Stimulated activated CD4-positive, alpha-beta T cell treated with anti-CD3 and anti-CD28 coated beads, Interleukin-1b, Interleukin-23, amount 100 ng/mL, for 1 hour (primary cell): ENCODE measurements around the gene BSG.
"Not testable (repeated sequence)": the region's sequence is repeated elsewhere in the genome, so short reads cannot be mapped to it uniquely, and the experiment has no call there.

Source experiments
- DNase-seq, 2 donors: peaks; one replicate each; pipeline ENCODE4 v3.0.0-alpha.2; 2020; ENCODE audit warnings: low read depth in 2 of 2

Gene BSG

DNA sequence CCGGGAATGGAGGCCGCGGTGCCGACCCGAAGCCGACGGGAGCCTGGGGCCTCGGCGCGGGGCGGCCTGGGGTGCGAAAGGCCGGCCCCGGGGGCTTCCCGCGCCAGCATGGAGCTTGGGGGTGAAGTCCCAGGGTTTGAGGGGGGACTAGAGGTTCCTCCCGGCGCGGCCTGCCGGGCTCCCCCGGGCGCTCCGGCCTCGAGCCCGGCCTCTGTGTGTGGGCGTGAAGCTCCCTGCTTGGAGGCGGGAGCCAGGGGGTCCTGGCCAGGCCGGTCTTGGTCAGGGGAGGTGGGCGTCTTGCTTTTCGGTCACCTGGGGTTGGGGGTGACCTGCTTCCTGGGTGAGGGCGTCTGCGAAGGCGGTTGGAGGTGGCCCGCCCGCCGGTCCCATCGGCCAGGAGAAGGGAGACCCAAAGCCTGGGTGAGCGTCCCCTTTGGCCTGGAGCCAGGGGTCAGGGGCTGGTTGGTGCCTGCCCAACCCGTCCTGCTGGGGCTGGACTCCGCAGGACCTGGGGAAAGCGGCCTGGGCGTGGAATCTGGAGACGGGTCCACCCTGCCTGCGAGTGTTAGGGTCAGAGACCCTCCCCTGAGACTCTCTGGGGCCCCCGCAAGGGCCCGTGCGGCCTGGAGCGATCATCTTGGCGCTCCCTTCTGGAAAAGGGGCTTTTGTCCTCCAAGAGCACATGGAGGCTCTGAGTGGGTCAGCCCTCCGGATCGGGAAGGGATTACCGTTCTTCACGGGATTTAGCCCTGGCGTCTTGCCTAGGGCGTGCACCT is 535 bp downstream of the BSG start:
- DNase-seq: no peak

DNA sequence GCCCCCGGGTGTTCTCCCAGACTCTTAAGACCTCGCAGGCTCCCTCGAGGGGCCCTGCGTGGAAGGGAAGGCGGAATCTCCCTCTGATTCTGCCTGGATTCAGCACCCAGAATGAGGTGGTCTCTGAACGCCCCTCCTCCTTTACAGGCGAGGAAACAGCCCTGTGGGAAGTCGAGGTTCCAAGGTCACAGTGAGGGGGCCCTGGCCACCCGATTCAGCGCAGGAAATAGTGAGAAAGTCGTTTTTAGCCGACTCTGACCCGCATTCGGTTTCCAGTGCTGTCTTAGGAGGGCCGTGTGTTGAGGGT is 1.1 kb downstream of the BSG start:
- DNase-seq: no peak

DNA sequence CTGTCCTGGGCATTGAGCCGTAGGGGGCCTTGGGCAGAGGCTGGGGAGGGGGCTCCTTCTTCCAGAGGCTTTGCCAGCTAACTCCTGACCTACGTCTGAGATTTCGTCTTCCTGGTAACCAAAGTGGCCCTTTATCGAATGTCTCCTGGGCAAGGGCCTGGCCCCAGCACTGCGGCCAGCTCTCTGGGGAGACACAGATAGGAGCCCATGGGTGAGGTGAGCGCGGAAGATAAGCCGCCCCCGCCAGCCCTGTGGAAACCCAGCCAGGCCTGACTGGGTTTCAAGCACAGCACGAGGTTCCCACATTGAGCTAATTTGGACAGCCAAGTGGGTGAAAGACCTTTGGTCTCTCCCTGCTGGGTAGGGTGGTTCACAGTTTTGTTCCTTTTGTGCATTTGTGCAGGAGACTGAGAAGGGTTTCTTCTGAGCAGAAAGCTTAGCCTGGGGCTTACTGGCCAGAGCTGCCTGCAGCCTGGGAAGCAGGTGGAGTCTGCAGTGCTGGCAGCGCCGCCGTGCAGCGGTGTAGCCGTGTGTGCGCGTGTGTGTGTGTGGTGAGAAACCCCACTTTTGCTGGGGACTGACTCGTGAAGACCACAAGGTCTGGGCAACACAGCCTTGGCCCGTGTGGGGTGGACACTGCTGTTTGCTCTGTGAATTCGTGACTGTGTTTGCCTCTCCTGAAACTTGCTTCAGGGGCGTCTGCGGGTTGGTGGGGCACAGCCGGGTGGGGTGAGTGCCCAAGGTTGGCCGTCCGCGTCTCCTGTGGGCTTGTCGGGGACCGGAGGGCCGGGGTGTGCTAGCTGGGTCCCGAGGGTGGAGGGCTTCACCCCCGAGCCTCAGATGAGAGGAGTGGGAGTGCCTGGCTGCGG is 2.5 kb downstream of the BSG start:
- no peak for DNase-seq

DNA sequence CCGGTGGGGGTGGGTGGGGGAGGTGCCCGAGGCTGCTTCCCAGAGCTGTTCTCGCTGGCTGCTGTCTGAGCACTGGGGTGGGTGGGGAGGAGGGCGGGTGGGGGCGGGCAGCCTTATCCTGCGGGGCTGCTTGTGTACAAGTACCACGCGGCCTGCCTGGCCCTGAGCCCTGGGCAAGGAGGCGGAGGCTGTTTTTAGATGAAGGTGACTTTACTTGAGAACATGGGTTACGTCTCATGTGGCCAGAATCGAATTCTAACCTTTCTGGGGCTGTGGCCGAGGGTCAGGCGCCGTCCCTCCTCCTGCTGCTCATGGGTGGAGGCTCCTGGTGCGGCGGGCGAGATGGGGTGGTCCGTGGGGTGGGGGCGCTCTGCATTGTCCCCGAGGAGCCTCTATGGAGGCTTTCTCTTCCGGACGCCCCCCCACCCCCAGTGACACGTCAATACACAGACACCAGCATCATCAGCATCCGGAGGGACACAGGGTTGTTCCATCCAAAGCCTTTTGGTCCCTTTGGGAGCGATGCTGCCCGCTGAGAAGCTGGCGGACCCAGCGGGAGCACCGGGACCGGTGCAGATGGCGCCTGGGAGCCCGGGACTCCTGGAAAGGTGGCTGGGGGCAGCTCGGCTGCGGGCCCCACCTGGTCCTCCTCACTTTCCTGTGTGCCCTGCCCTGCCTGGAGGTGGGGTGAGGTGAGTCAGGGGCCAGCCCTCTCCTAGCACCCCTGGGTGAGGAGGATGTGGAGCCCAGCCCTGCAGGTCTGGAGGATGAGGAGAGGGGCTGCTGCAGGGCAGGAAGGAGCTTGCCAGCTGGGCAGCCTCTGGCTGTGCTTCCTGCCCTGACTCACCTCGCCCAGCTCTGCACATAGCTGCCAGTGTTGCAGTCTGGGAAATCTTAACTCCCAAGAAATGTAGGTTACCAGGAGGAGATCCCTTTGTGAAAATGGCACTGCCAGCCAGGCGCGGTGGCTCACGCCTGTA is 3.4 kb downstream of the BSG start:
- no peak for DNase-seq

DNA sequence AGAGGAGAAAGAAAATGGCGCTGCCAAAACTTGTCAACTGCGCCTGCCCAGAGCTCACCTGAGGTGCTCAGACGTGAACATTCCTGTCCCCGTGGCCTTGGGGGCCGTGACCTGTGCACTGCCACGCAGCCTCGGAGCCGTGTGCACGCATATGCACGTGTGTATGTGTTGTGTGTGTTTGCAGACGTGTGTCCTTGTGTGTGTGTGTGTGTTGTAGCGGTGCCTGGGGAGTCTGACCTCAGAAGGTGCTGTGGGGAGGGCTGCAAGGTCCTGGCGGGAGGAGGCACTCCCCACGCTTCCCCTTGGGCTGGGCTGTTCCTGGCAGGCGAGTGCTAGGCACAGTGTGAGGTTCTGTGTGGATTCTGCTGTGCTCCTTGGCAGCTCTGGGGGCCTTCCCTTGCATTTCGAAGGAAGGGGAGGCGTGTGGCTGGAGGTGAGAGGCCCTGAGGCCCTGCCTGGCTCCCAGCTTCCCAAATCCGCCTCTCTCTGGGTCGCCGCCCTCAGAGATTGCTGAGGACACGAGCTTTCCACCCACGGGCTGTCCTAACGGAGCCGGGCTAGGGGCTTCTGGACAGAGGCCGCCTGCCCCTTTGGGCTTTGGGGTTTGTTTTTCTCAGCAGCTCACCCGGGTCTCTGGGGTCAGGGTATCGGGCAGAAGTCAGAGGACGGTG is 4.5 kb downstream of the BSG start:
- no peak for DNase-seq

DNA sequence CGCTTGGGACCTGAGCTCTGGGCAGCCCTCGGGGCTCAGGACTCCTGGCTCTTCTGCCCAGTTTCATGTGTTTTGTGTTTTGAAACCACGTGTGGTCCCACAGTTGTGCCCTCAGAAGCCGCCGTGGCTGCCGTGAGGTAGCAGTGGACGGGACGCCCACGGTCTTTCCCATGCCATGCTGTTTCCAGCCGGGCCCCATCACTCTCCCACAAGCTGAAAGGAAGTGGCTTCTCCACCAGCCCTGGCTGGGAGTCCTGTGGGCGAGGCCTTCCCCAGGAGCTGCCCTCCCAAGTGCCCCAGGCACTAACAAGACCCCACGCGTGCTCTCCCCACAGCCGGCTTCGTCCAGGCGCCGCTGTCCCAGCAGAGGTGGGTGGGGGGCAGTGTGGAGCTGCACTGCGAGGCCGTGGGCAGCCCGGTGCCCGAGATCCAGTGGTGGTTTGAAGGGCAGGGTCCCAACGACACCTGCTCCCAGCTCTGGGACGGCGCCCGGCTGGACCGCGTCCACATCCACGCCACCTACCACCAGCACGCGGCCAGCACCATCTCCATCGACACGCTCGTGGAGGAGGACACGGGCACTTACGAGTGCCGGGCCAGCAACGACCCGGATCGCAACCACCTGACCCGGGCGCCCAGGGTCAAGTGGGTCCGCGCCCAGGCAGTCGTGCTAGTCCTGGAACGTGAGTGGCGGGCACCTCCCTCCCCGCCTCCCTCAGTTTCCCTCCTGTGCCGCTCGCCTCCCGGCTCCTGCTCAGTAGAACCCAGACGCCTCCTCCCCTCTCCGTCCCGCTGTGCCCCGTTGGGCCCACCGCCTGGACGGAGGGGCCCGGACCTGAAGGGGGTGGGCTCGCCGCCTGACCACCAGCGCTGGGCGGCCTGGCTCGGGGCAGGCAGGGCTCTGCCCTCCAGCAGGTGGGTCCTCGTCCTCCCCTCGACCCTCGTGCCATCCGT is 5.3 kb downstream of the BSG start:
- DNase-seq: no peak

DNA sequence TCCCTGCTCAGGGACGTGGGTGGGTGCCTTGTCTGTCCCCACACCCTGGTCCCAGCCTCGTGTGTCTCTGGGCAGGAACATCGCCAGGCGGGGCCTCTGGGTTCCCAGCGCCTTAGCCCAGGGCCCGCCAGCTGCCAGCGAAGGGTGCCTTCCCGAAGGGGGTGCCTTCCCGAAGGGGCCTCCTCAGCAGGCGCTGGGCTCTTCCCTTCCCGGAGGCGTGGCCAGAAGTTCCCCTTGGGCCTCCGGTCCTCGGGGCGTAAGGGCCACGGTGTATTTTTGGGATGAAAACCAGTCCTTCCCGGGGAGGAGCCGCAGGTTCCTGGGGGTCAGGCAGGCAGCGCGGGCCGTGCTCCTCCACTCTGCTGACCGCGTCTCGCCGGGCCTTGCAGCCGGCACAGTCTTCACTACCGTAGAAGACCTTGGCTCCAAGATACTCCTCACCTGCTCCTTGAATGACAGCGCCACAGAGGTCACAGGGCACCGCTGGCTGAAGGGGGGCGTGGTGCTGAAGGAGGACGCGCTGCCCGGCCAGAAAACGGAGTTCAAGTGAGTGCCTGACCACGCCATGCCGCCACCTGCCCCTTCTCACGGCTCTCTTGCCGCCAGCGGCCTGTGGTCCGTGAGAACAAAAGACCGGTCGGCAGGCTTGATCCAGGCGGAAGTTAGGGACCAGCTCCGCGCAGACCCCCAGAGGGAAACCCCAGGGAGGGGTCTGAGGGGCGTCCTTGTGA is 6.9 kb downstream of the BSG start:
- no peak for DNase-seq

DNA sequence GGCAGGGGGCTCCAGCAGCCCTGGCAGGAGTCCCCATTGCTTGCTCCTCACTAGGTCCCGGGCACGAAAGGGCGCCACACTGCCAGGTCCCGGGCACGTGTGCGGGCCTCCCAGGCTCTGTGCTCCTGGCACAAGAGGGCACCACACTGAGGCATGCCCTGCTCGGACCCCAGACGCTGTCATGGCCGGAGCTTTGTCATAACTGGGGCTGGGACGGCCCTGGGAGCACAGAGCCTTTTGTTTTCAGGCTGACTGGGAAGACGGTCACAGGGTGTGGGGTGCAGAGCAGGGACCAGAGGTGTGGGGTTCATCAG is 7.4 kb downstream of the BSG start:
- DNase-seq: no peak

DNA sequence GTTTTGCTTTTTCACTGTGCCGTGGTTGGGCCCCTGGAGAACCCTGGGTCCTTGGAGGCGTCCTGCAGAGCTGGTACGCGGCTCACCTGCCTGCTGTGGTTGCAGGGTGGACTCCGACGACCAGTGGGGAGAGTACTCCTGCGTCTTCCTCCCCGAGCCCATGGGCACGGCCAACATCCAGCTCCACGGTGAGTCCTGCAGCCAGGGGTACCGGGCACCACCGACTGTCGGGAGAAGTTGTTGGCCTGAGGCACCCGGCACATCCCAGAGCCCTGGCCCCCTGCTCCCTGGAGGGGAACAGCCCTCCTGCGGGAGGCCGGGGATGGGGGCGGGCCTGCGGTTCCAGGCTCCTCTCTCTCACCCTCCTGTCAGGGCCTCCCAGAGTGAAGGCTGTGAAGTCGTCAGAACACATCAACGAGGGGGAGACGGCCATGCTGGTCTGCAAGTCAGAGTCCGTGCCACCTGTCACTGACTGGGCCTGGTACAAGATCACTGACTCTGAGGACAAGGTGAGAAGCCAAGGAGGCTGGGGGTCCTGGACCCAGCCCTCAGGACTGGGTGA is 8.0 kb downstream of the BSG start:
- DNase-seq: no peak

DNA sequence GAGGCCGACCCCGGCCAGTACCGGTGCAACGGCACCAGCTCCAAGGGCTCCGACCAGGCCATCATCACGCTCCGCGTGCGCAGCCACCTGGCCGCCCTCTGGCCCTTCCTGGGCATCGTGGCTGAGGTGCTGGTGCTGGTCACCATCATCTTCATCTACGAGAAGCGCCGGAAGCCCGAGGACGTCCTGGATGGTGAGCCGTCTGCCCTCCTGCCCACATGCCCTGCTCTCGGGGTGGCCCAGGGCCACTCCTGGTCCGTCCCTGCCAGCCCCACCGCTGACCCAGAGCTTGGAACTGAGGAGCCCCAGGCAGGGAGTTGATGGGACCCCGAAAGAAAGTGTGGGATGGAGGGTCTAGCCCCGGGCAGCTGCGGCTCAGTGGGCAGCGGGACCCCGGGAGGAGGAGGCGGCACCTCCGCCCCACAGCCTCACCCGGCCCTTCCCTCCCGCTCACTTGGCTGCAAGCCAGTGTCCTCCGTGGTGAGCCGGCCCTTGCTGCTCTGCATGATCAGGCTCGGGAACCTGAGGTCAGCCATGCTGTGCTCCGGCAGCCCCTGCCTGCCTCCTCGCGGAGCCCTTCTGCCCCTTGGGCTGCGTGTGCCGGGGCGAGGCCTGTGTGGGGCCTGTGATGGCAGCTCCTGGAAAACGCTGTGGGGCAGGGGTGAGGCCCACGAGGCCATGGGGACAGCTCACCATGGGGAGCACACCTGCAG is 9.2 kb downstream of the BSG start:
- no peak for DNase-seq

DNA sequence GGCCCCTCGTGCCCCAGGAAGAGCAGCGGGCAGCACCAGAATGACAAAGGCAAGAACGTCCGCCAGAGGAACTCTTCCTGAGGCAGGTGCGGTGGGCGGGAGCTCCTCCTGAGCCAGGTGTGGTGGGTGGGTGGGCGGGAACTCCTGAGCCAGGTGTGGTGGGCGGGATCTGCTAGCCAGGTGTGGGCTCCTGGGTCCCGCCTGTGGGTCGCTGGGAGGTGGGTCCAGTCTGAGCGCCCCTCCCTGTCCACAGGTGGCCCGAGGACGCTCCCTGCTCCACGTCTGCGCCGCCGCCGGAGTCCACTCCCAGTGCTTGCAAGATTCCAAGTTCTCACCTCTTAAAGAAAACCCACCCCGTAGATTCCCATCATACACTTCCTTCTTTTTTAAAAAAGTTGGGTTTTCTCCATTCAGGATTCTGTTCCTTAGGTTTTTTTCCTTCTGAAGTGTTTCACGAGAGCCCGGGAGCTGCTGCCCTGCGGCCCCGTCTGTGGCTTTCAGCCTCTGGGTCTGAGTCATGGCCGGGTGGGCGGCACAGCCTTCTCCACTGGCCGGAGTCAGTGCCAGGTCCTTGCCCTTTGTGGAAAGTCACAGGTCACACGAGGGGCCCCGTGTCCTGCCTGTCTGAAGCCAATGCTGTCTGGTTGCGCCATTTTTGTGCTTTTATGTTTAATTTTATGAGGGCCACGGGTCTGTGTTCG is 10.3 kb downstream of the BSG start:
- no peak for DNase-seq

DNA sequence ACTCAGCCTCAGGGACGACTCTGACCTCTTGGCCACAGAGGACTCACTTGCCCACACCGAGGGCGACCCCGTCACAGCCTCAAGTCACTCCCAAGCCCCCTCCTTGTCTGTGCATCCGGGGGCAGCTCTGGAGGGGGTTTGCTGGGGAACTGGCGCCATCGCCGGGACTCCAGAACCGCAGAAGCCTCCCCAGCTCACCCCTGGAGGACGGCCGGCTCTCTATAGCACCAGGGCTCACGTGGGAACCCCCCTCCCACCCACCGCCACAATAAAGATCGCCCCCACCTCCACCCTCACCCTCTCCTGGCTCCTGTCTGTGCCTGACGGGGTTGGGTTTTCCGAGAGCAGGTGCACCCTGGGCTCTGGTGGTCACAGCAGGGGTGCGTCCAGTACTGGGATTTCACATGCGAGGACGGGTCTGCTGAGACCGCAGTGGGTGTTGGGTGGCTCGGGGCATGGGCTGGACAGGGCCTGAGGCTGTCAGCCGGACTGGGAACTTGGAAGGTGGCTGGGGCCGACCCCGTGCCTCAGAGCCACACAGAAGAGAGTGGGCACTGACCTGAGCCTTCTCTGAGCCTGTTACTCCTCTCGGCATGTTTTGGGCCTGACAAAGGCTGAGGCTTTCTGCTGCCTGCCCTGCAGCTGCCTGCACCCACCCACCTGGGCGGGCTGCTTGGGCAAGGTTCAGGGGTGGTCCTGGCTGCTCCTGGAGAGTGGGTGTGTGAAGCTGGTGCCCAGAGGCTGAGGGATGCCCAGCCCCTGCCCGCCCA is 11.0 kb downstream of the BSG start:
- DNase-seq: no peak

DNA sequence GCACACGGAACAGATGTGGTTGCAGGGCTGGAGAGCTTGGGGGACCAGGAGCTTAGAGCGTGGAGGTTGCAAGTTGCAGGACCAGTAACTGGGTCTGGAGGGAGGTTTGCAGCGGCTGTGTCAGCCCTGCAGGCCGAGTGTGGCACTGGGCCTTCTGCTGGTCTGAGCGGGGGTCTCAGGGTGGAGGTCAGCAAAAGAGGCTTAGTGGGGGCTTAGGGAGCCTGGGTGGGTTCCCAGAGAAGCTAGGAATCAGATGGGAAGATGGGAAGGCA is 11.5 kb downstream of the BSG start:
- DNase-seq: no peak

DNA sequence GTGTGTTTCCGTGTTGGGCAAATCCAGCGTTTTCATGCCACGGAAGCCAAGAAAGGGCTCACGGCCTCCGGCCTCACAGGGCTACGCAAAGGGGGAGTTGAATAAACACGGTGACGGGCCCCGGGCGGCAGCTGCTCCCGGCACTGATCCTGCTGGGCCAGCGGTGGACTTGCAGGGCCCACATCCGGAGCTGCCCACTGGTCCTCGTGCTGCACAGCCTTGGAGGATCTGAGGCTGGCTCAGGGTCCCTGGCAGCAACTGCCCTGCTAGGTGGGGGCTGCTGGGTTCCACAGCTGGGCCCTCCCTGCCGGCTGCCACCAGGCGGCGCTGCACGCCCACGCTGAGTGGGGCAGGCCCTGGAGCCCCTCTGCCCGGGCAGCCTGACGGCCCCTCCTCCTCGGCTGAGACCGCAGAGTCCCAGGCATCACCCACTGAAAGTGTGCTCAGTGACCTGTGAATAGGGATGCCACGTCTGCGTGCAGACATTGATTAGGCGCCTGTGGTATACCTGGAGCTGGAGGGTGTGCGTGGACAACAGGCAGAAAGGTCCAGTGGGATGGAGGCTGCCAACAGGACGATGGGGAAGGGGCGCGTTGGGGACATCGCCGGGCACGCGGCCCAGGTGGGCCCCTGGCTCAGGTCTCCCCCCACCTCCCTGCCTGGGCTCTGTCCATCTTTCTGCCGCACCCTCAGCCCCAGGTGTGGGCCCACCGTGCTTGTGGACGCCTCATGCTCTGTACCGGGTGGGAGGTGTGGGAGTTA is 12.0 kb downstream of the BSG start:
- DNase-seq: peak in 1 of 2 donors; percentile 40

DNA sequence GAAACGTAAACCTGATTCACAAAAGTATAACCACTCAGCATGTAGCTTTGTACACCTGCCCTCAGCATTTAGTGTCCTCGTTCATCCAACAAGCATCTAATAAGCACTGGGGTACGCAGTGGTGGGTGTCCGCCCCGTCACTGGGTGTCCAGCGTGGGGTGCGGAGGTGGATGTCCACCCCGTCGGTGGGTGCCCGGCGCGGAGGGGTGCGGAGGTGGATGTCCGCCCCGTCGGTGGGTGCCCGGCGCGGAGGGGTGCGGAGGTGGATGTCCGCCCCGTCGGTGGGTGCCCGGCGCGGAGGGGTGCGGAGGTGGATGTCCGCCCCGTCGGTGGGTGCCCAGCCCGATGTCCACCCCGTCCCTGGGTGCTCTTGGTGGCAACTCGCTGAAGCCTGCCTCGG is 12.8 kb downstream of the BSG start:
- DNase-seq: not testable (repeated sequence)

DNA sequence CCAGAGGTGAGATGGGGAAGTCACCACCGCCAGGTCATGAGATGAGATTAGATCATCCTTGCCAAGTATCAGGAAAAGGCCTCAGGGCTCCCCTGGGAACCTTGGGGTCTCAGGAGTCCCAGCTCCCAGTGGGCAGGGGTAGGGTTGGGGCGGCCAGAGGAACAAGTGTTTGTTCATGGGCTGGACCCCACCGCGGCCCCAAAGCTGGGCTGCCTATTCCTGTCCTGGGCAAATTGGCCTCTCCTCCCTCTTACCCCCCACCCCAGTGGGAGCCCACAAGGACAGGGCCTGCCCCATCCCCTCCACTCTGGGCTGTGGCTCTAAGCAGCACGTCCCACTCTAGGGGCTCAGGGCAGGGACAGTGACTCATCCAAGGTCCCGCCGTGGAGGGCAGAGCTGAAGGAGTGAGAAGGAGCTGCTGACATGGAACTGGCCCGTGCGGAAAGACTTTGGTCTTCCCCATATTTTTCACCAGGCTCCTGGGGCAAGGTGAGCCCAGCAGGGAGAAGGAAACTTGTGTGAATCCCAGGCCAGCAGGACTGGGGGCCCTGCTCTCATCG is 13.2 kb downstream of the BSG start:
- no peak for DNase-seq
